Activated CD4-positive, alpha-beta T cell treated with anti-CD3 and anti-CD28 coated beads for 4 hours (primary cell): Measurements from ENCODE around the gene HTN1.
"Not testable (repeated sequence)": the region's sequence is repeated elsewhere in the genome, so short reads cannot be mapped to it uniquely, and the experiment has no call there.

Experiments
- DNase-seq, 2 donors: peaks; one replicate each; pipeline ENCODE4 v3.0.0-alpha.2; 2020

HTN1 gene

DNA sequence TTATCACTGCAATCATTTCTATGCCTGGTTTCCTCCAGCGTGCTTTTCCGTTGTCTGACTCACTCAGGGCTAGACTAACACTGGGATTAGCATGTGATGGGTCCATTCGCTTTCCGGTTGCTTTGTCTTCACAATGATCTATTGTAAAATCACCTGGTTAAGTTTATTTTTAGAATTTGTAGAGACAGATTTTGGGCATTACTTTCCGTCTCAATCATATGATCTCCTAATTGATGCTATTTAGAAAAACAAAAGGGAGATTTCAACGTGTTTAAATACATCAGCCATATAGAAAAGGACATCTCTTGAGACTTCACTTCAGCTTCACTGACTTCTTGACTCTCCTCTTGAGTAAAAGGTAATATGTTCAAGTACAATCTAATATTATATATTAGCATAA, at the start of gene HTN1:
HTN1 (plus strand) TSS at position 301 of the 400 bp plus-strand sequence. CDS start 2,639 bp downstream, outside the sequence.
- DNase-seq = not testable (repeated sequence)

DNA sequence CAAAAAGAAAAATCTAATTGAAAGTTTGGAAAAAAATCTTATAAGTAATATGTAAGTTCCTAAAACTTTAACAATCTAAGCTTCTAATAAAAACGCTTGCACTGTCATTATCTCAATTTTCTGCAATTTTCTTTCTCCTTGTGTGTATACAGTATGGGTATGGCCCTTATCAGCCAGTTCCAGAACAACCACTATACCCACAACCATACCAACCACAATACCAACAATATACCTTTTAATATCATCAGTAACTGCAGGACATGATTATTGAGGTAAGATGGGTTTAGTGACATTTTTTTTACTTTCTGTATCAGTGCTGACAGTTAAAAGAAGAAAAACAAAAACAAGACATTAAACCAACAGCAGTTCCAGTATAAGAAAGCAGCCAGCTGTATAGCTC, 49.5 kb upstream of the HTN1 start:
- DNase-seq = no peak

DNA sequence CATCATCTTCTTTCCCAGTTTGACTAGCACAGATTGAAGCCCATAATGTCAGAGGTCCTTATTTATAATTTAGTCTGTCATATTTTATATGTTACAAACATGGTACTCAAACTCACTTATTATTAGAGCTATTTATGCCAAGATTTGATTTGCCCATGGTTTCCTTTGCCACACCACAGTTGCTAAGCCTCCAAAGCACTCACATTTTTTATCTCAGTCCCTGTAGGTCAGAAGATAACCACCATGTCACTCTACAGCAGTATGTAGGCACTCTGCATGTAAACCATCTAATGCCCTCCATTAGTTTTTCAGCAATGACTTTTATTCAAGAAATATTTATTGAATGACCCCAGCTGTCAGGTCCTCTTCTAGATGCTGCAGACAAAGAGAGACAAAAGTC, 47.7 kb upstream of the HTN1 start:
- no peak for DNase-seq

DNA sequence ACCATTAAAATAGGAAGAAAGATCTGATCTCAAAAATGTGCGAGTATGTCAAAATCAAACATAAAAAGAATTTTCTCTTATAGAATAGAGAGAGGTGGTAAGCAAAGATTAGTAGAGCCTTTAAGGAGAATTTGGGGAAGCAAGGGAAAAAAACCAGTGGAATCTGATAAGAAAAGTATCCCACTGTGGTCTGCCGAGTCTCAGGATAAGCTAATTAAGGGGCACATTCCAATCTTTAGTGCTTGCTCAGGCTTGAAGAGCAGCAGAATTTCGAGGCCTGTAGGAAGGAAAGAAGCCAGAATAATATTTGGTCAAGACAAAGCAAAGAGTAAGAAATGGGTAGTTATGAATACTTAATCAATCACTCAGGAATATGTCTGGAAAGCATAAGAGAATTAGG, 41.5 kb upstream of the HTN1 start:
- DNase-seq = no peak

DNA sequence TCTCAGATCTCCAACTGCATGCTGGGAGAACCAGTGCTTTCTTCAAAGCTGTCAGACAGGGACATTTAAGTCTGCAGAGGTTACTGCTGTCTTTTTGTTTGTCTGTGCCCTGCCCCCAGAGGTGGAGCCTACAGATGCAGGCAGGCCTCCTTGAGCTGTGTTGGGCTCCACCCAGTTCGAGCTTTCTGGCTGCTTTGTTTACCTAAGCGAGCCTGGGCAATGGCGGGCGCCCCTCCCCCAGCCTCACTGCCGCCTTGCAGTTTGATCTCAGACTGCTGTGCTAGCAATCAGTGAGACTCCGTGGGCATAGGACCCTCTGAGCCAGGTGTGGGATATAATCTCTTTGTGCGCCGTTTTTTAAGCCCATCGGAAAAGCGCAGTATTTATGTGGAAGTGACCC, 31.2 kb upstream of the HTN1 start:
- not testable (repeated sequence) for DNase-seq

DNA sequence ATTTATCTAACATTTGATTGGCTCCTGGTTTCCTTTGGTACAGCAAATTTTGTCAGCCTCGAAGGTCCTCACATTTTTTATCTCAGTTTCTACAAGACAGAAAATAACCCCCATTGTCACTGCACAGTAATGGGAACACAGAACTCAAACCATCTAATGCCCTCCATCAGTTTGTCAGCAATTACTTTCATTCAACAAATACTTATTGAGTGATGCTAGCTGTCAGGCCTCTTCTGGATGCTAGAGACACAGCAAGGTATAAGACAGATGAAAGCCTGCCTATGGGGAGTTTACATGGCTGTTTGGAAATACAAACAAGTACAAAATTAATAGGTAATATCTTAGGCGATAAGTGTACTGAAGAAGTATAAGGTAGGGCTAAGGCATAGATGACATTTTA, 27.0 kb upstream of the HTN1 start:
- no peak for DNase-seq

DNA sequence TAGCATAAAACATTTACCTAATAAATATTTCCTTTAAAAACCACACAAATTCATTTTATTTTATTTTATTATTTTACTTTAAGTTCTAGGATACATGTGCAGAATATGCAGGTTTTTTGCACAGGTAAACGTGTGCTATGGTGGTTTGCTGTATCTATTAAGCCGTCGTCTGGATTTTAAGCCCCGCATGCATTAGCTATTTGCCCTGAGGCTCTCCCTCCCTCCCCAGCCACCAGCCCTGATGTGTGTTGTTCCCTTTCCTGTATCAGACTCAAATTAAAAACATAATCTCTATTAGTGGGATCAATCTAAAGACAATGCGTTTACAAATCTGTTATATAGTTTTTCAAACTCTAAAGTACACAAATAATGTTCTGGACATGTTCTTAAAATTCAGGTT, 23.2 kb upstream of the HTN1 start:
- no peak for DNase-seq

DNA sequence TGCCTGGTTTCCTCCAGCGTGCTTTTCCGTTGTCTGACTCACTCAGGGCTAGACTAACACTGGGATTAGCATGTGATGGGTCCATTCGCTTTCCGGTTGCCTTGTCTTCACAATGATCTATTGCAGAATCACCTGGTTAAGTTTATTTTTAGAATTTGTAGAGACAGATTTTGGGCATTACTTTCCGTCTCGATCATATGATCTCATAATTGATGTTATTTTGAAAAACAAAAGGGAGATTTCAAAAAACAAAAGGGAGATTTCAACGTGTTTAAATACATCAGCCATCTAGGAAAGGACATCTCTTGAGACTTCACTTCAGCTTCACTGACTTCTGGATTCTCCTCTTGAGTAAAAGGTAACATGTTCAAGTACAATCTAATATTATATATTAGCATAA, 22.1 kb upstream of the HTN1 start, which contains the start of gene HTN3:
HTN3 (plus strand) TSS at position 301 of the 400 bp plus-strand sequence. CDS start 2,282 bp downstream, outside the sequence.
- not testable (repeated sequence) for DNase-seq

DNA sequence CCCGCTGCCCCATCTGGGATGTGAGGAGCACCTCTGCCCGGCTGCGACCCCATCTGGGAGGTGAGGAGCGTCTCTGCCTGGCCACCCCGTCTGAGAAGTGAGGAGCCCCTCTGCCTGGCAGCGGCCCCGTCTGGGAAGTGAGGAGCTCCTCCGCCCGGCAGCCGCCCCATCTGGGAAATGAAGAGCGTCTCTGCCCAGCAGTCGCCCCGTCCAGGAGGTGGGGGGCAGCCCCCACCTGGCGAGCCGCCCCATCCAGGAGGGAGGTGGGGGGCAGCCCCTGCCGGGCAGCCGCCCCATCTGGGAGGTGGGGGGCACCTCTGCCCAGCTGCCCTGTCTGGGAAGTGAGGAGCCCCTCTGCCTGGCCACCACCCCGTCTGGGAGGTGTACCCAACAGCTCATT, 12.7 kb upstream of the HTN1 start:
- not testable (repeated sequence) for DNase-seq

DNA sequence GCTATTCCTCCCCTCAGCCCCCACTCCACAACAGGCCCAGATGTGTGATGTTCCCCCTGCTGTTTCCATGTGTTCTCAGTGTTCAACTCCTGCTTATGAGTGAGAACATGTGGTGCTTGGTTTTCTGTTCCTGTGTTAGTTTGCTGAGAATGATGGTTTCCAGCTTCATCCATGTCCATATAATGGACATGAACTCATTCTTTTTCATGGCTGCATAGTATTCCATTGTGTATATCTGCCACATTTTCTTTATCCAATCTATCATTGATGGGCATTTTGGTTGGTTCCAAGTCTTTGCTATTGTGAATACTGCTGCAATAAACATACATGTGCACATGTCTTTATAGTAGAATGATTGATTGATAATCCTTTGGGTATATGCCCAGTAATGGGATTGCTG, 10.3 kb upstream of the HTN1 start:
- not testable (repeated sequence) for DNase-seq

DNA sequence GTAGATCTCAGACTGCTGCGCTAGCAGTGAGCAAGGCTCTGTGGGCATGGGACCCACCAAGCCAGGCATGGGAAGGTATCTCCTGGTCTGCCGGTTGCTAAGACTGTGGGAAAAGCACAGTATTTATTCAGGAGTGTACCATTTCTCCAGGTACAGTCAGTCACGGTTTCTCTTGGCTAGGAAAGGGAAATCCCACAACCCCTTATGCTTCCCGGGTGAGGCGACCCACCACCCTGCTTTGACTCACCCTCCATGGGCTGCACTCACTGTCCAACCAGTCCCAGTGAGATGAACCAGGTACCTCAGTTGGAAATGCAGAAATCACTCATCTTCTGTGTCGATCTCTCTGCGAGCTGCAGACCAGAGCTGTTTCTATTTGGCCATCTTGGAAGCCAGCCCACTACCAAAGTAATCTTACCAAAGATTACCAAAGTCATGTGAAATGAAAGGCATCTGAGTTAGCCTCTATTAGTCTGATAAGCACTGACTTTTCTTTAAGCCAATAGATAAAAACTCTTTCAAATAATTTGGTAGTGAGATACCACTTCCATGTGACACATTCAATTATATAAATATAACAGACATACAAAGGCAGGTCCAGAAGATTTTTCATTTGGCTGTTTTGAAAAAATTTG, 8.5 kb upstream of the HTN1 start:
- DNase-seq = no peak

DNA sequence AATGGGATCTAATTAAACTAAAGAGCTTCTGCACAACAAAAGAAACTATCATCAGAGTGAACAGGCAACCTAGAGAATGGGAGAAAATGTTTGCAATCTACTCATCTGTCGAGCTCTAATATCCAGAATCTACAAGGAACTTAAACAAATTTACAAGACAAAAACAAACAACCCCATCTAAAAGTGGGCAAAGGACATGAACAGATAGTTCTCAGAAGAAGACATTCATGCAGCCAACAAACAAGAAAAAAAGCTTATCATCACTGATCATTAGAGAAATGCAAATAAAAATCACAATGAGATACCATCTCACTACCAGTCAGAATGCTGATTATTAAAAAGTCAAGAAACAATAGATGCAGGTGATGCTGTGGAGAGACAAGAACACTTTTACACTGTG, 6.3 kb downstream of the HTN1 start:
- DNase-seq = not testable (repeated sequence)

DNA sequence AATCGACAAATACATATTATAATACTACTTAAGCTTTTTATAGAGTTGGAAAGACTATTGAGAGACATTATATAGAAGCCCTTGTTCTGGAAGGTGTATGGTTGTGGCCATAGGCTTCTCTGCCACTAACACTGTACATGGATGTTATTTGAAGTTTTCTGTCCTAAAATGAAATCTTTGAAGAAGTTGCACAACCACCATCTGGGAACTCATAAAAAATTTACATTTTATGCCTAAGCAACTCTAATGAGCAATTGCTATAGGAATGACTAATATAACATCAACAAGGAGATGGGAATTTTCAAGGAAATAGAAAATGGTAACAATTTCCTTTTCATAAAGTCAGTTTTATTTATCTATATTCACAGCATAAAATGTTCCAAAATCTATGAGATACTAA, 7.4 kb downstream of the HTN1 start:
- DNase-seq = no peak

DNA sequence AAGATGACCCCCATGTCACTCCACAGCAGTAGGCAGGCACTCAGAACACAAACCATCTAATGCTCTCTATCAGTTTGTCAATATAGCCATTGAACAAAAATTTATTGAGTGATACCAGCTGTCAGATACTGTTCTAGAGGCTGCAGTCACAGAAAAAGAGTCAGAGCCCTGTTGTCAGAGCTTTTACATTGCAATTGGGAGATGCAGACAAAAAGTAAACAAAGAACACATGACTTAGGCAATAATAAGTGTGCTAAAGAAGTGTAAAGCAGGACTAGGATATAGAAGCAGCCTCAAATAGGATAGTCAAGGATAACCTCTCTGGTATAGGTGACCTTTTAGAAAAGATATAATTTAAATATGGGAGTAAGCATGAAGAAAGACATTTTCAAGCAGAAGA, 8.9 kb downstream of the HTN1 start:
- DNase-seq = no peak

DNA sequence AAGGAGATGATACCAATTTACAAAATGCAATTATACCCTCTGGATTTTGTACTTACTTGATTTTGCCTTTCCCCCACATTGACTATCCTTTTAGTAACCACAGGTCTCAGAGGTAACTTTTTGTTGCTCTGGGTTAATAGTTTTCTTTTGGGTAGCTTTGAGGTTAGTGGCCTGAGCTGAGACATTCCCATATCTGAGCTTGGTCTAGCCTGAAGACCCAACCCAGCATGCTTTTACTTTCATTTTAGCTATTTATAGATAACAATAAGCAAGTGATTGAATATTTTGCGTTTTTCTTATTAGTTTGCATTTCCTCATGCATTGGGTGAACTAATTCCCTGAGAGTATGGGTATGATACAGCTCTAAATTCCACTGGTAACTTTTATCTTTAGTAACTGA, 11.8 kb downstream of the HTN1 start:
- DNase-seq = no peak

DNA sequence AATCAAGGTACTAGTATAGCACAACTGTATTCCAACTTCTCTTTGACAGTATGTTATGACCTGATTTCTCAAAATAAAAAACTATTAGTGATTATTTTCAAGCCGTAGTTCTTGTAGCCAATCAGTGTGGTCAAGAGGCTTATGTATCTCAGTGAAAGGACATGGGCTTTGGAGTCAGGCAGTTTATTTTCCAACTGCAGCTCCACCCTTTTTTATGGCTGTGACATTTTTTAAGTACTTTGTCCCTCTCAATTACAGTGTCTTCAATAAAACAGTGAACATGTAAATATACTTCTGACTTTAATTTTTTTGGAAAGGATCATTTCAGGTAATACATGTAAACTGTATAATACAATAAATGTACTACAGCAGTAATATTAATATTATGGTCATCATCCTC, 30.0 kb downstream of the HTN1 start:
- no peak for DNase-seq

DNA sequence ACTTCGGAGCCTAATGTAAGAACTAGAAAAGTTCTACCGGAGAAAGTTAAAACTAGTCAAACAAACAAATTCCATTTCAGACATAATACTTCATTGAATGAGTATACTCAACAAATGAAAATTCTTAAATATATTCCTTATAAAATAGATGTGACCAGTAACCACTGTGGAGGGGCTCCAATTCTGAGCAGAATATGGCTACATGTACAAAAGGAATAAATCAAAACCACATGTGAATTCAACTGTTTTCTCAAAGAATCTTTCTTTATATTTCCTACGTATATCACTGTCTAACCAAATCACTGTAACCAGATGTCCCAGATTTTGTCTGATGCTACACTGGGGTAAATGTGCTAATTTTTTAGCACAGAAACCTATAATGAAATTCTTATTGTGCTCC, 49.0 kb downstream of the HTN1 start:
- no peak for DNase-seq
